HG03066 (cell line): Measurements from ENCODE around the gene COL13A1.

Experiments used
- ATAC-seq: cut with Tn5 transposase; IDR thresholded peaks from one replicate; pipeline ENCODE4 v1.9.1; 2021; ENCODE audit warnings: low read depth; ENCODE audit not compliant: unreplicated experiment

The COL13A1 gene

GRCh38 chr10:69842882-69843281 is 41.2 kb downstream of the COL13A1 start:
- ATAC-seq, result no peak

DNA sequence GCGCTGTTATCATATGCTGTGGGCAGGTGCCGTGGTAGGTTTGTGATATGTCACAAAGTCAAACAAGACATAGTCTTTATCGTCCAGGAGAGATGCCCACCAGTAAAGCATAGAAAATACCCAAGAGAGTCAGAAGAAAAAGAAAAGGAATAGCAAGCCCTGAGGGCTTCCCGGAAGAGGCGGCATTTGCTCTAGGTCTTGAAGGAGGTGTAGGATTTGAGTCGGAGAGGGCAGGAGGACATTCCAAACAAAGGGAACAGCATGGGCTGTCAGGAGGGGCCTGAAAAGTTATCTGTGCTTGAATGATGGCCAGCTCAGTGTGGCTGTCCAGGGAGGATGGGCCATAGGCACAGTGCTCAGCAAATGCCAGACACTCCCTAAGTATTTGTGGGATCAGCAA is 42.2 kb downstream of the COL13A1 start:
- ATAC-seq, result no peak

DNA sequence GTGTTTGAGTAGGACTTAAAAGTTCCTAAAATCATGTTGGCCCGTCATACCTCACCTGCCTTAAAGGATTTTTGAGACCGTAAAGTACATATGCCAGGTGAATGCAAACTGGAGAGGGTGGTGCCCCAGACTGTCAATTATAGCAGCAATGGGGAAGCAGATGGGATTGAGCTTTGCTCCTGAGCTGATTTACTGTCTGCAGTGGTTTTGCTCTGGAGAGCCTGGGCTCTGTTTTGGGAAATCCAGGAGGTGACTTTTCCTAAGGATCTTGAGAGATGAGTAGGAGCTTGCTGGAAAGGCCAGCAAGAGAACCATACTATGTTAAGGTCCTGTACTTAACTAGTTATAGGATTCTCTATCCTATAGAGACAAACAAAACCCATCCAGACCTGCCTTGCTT is 43.0 kb downstream of the COL13A1 start:
- ATAC-seq, result no peak

DNA sequence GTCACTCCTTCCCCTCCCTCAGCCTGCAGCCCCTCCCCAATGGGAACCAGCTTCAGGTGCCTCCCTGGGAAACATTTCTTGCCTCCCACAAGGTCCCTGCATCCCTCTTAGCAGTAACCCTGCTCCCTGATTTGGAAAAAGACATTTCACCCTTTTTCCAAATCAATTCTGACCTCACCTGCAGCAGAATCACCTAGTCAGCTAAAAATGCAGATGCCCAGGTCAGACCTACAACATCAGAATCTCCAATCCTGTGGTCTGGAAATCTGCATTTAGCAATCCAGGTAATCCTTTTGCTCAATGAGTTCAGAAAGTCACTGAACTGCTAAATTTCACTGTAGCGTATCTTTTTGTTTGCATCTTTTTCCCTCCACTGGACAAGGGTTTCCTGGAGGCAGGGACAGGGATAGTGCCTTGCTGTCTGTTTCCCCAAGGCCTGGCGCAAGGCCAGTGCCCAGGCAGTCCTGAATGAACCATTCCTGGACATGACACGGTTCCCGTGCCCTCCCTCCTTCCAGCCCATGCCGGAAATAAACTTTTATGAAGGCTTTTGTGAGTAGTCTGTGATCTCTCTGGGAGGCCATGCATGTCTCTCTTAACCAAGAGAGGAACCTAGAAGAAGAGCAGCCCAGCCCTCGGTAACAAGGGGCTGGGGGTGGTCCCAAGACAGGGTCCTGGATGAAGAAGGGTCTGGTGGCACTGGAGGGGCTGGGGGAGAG is 44.0 kb downstream of the COL13A1 start:
- no peak for ATAC-seq

DNA sequence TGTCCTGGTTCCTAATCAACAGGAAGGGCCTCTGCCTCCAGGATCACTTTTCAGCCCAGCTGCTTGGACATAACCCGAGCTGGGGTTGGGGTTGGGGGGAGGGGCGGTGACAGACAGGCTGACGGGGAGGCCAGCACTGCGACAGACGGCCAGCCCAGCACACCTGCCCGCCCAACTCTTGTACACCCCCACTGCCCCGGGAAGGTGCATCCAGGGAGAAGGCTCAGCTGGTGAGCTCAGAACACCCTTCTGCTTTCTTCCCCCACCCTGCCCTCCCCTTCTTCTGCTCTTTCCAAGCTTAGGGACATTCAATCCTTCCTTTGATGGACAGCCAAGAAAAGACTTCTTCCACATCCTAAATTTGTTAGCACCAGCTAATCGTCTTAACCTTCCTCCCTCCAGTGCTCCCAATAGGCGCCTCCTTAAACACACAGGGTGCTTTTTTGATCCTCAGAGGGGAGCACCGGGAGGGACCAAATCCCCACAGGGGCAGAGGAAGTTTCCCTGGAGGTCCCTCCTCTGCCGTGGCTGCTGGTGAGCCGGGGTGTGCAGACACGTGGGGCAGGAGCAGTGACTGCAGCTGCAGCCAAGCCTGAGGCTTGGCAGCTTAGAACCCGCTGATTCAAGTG is 44.7 kb downstream of the COL13A1 start:
- no peak for ATAC-seq

- ATAC-seq, result no peak
Measured at GRCh38 chr10:69847458-69847857, 45.8 kb downstream of the COL13A1 start.

DNA sequence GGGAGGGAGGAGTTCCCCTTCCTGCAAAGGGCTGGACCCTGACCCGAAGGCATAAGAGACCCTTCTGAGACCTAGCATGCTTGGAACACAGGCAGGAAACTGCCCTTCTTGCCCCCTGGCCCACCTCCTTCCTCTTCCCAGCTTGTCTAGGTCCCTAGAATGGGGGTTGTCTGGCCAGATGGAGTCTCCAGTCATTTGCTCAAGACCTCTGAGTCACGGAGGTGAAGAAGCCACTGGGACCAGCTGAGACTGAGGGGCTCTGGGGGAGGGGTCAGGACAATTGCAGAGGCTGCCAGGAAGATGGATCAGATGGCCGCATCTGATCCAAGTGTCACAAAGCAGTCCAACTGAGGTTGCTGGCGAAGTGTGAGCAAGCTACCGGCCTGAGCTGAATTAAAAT is 46.2 kb downstream of the COL13A1 start:
- ATAC-seq, result no peak

DNA sequence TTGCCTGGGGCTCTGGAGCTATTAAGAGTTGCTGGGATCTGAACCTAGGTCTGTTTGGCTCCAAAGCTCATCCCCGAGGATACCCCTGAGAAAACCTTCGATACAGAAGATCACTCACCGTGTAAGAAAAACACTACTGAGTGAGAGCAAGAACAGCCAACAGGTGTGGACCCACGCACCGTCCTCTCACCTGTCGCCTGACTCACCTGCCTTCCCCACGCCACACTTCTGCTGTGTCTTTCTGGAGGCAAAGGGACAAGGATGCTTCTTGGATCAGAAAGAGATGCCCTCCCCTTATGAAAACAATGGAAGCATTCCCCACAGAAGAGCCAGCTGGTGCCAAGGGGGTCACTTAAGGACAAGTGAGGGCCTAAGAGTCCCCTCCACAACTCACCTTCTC is 46.7 kb downstream of the COL13A1 start:
- ATAC-seq, result no peak

- no peak for ATAC-seq
Measured at GRCh38 chr10:69849825-69850224, 48.1 kb downstream of the COL13A1 start.

DNA sequence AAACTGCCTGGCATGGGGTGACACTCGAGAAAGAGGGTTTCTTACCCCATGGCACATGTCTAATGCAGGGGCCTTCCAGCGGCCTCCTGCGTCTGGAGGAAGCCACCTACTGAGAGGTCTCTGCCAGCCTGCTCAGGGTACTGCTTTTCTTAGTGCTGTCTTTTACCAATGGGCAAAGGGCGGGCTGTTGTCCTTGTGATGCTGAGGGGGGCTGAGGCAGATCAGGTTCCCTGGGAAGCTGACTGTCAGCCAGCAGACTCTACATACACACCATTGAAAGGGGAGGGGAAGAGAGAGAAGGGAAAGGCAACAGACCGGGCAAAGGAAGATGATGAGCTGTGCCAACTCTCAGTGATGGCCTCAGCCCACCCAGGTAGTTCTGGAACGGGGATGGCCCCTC is 48.7 kb downstream of the COL13A1 start:
- ATAC-seq, result no peak

DNA sequence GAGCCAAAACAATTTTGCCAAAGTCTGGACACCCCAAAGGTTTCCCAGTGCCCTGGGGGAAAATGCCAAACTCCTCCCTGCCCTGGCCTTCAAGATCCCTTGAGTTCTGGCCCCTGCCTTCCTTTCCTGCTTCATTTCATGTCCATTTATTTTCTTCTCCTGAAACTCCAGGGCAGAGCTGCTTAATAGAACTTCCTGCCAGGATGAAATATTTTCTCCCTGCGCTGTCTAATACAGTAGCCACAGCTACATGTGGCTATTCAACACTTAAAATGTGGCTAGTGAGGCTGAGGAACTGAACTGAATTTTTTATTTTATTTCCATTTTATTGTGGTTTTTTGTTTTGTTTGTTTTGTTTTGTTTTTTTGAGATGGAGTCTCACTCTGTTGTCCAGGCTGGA is 49.6 kb downstream of the COL13A1 start:
- ATAC-seq, result no peak

DNA sequence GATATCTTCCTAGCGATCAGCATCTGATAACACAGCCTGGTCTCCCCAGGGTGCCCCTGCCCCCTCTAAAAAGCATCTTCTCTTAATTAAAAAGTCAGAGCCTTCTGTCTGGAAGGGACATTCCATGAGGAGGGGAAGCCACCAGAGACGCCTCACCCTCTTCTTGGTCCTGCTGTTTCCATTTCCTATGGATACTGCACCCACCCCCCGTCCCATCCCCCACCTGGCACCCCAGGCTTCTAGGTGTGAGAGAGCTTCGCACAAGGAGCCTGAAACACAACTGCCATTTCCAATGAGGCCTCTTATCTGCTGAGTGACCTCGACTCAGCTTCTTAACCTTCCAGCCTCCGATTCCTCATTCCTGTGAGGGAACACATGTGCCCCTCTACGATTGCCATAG is 51.4 kb downstream of the COL13A1 start:
- no peak for ATAC-seq

DNA sequence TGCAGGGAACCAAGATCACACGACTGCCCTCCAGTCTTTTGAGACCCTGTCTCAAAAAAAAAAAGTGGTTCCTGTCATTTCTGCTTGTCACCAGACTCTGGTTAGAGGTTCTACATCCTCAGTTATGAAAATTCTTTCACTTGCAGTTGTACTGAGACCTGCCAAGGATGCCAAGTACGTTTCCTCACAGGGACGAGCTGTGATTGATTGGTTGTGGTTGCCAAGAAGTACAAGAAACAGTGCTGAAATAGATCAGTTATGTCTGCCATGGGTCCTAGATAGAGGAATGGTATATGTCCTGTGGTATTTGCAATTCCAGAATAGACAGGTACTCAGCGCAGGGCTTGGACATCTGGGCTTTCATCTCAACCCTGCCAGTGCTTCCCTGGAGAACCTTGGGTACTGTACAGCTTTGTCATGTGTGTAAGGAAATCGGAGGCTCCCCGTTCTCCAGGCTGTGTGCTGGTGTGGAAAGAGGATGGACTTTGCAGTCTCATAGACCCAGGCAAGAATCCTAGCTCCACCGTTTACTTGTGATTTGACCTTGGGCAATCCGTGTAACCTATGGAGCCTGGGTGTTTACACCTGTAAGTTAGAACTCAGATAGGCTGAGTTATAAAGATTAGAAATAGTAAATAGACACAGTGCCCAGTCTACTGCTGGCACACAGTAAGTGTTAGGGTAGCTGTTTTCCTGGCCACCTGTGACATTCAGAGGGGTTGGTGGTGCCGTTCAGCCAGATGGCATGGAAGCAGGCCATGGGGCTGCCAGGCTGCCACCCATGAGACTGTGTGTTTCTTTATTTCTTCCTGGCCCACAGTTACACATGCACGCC is 53.0 kb downstream of the COL13A1 start:
- no peak for ATAC-seq

- ATAC-seq, result no peak
Measured at GRCh38 chr10:69855346-69856111, 53.8 kb downstream of the COL13A1 start.

DNA sequence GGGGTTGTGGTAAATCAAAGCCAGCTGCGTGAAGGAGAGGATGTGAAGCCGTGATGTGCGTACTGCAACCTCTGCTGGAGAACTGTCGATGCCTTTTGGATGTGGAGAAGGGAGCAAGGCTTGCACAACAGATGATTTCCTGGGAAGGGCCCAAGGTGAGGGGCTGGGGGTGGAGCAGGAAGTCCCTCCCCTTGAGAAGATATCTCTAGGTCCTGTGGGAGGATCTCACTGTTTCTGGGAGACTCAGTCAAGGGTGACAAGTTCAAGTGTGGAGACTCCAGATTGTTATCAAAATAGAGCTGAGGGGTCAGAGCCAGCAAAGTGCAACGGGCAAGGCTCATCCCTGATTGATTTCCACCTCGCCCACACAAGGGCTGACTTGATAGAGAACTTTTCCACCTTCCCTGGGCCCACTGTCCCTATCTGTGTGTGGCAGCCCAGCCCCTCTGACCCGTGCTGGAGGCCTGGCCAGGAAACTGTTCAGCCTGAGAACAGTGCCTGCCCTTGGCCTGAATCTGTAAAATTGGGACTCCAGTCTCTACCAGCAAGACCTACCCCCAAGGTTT is 55.0 kb downstream of the COL13A1 start:
- no peak for ATAC-seq

GRCh38 chr10:69858201-69858600 is 56.5 kb downstream of the COL13A1 start:
- no peak for ATAC-seq

GRCh38 chr10:69860271-69860670 is 58.6 kb downstream of the COL13A1 start:
- no peak for ATAC-seq

GRCh38 chr10:69861251-69862240 is 59.8 kb downstream of the COL13A1 start:
- ATAC-seq, result no peak

- ATAC-seq, result no peak
Measured at GRCh38 chr10:69862882-69863530, 61.3 kb downstream of the COL13A1 start.
